CD4-positive, alpha-beta T cell (primary cell): Measurements from ENCODE around the gene TMEM145. TPM values are rescaled to one million over a fixed set of nuclear protein-coding genes. Genes with fewer than 3 reads are reported as not detected.

ENCODE experiments used
- ATAC-seq: fragments of 200-7000 bp; cut with Tn5 transposase; one replicate; pipeline ENCODE4 v1.10.0; 2022; ENCODE audit warnings: mild to moderate bottlenecking; ENCODE audit not compliant: poor library complexity
- CTCF ChIA-PET: fragments of 350-600 bp; sonication (Branson Sonifier 250); formaldehyde crosslinking; loops from one replicate; lab custom pipeline; 2021; ENCODE audit warnings: antibody characterized with exemption, inconsistent platforms; lab: Charles Lee
- POLR2A ChIA-PET: fragments of 350-600 bp; sonication (Branson Sonifier 250); formaldehyde crosslinking; loops from one replicate; lab custom pipeline; 2021; ENCODE audit warnings: antibody characterized with exemption, inconsistent platforms; lab: Charles Lee
- DNase-seq, 14 experiments: peaks; one replicate each; pipeline ENCODE4 v3.0.0-alpha.2; 2013 to 2020; ENCODE audit warnings: mixed read lengths in 2 of 14
- H3K27ac ChIP-seq, 2 donors: one replicate each; pipeline versions ENCODE4 v1.5.1 to v1.7.0; 2013; ENCODE audit warnings: low read length in 2 of 2, low read depth in 1 of 2, mild to moderate bottlenecking in 1 of 2
- H3K27me3 ChIP-seq, 2 experiments: 1 replicate in 1 of 2; 2 replicates in 1 of 2; pipeline versions ENCODE4 v1.6.1 to v1.7.0; 2013; ENCODE audit warnings: low read length in 2 of 2, control low read depth in 1 of 2, mild to moderate bottlenecking in 1 of 2, moderate library complexity in 1 of 2; ENCODE audit not compliant: insufficient read depth in 2 of 2, control insufficient read depth in 1 of 2
- H3K36me3 ChIP-seq: one replicate; pipeline ENCODE4 v1.6.1; 2013; ENCODE audit warnings: low read length, control low read depth; ENCODE audit not compliant: insufficient read depth
- H3K4me1 ChIP-seq: one replicate; pipeline ENCODE4 v1.6.1; 2013; ENCODE audit warnings: low read length, control low read depth; ENCODE audit not compliant: insufficient read depth
- H3K4me3 ChIP-seq: one replicate; pipeline ENCODE4 v1.5.1; 2013; ENCODE audit warnings: mild to moderate bottlenecking, low read length, moderate library complexity
- H3K9me3 ChIP-seq, 2 experiments: 1 replicate in 1 of 2; 2 replicates in 1 of 2; pipeline versions ENCODE4 v1.6.1 to v1.7.0; 2013; ENCODE audit warnings: low read length in 2 of 2, mild to moderate bottlenecking in 2 of 2, control low read depth in 1 of 2, moderate library complexity in 1 of 2; ENCODE audit not compliant: control insufficient read depth in 1 of 2, insufficient read depth in 1 of 2
- H3K27ac Mint-ChIP-seq: one replicate; pipeline ENCODE4 v1.8.0; 2020; ENCODE audit warnings: mixed read lengths
- H3K27me3 Mint-ChIP-seq: one replicate; pipeline ENCODE4 v1.8.0; 2021; ENCODE audit warnings: mixed read lengths
- H3K36me3 Mint-ChIP-seq: one replicate; pipeline ENCODE4 v1.8.0; 2021; ENCODE audit warnings: low read depth, mixed read lengths
- H3K4me1 Mint-ChIP-seq: one replicate; pipeline ENCODE4 v1.8.0; 2021; ENCODE audit warnings: low read depth, mixed read lengths
- H3K4me3 Mint-ChIP-seq: one replicate; pipeline ENCODE4 v1.8.0; 2020; ENCODE audit warnings: mild to moderate bottlenecking, mixed read lengths
- H3K9me3 Mint-ChIP-seq: one replicate; pipeline ENCODE4 v1.8.0; 2020; ENCODE audit warnings: mixed read lengths
- intact Hi-C, 2 experiments: fragments of 100-400 bp; cut with DNase I in 1 of 2; cut with micrococcal nuclease in 1 of 2; formaldehyde crosslinking; loops; one replicate each; pipeline versions ENCODE4 v1.15.1 to v1.9.0; 2023 to 2025; cut with DNase I, micrococcal nuclease
- total RNA-seq, 174 experiments: library from RNA in 2 of 174; stranded (reverse) in 2 of 174; gene quantifications; one replicate each; pipeline ENCODE4 v1.2.3 and lab custom pipeline; 2021 to 2026
- TF ChIP-seq, protein P1 (sequence below): fragments of 200-600 bp; IDR thresholded peaks from one replicate; pipeline ENCODE4 v1.8.0; 2022; ENCODE audit warnings: antibody characterized with exemption, mild to moderate bottlenecking

Gene TMEM145
- total RNA-seq, 2 experiments from 2014 or later, result not detected

DNA sequence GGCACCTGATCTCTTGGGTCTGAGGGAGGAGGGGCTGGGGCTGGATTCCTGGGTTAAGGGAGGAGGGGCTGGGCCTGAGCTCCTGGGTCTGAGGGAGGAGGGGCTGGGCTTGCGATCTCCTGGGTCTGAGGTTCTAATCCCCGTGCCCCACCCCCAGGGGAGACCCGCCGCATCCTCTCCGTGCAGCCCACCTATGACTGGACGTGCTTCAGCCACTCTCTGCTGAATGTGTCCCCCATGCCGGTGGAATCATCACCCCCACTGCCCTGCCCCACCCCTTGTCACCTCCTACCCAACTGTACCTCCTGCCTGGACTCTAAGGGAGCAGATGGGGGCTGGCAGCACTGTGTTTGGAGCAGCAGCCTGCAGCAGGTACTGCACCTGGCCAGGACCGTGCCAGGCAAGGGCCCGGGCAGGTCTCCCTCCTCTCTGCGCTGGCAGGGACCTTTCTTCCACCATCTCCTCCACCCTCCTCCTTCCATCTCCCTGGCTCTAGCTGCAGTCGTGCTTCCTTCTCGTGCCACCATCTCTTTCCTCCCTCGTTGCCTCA is 49.9 kb downstream of the TMEM145 start:
- DNase-seq, result no peak
- Mint-ChIP-seq H3K27ac (no peak overlapping the region), H3K4me1 (no peaks in the 10 kb centered on the region), H3K4me3 (no peak overlapping the region), H3K36me3 (peaks cover 6% of the 10 kb centered on the region), H3K27me3 (no peaks in the 10 kb centered on the region), H3K9me3 (no peaks in the 10 kb centered on the region)
- Histone ChIP-seq H3K36me3 (peaks cover 3% of the 10 kb centered on the region), H3K4me1 (no peaks in the 10 kb centered on the region), H3K27me3 (no peaks in the 10 kb centered on the region), H3K4me3 (no peak overlapping the region), H3K9me3 (no peaks in the 10 kb centered on the region), H3K27ac (no peak overlapping the region)
- TF ChIP-seq, protein P1, sequence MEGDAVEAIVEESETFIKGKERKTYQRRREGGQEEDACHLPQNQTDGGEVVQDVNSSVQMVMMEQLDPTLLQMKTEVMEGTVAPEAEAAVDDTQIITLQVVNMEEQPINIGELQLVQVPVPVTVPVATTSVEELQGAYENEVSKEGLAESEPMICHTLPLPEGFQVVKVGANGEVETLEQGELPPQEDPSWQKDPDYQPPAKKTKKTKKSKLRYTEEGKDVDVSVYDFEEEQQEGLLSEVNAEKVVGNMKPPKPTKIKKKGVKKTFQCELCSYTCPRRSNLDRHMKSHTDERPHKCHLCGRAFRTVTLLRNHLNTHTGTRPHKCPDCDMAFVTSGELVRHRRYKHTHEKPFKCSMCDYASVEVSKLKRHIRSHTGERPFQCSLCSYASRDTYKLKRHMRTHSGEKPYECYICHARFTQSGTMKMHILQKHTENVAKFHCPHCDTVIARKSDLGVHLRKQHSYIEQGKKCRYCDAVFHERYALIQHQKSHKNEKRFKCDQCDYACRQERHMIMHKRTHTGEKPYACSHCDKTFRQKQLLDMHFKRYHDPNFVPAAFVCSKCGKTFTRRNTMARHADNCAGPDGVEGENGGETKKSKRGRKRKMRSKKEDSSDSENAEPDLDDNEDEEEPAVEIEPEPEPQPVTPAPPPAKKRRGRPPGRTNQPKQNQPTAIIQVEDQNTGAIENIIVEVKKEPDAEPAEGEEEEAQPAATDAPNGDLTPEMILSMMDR, result no peak
- POLR2A ChIA-PET, result no interaction called here
- intact Hi-C loops, result no loop called here
- CTCF ChIA-PET, result no interaction called here
- ATAC-seq, result no peak

DNA sequence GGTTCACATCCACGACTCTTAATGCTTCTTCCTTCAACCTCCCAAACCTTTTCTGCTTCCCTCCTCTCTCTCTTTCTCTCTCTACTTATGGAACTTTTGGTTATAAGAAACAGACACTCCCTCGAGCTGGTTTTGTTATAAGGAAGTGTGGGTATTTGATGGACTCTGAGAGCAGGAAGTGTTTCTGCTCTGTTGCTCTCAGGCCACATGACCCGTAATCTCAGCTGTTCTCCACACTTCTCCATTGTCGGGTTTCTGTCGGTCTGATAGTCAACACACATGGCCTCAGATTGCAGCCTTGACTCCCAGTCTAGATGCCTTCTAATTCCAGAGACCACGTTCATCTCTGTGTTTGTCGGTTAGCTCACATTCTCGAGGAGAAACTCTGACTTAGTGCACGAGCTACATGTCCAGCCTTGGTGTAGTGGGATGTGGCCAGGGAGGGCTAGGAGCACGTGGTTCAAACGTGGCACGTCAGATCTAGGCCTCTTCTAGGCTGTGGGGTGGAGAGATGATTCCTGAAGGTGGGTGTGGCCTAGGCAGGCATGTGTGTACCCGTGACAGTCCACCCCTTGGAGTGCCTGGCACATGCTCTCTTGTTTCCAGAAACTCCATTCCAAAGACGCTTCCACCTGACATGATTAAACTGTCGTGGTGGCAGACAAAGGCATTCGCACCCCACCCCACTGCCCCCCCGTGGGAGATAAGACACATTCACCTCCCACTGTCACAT is 50.7 kb downstream of the TMEM145 start:
- POLR2A ChIA-PET, result no interaction called here
- no peaks in the 10 kb centered on the region for H3K27me3 ChIP-seq
- H3K4me1 Mint-ChIP-seq, result no peaks in the 10 kb centered on the region
- no peaks in the 10 kb centered on the region for H3K27me3 Mint-ChIP-seq
- no peak overlapping the region for H3K4me3 ChIP-seq
- no peak overlapping the region for H3K4me3 Mint-ChIP-seq
- H3K36me3 Mint-ChIP-seq, result peaks cover 6% of the 10 kb centered on the region
- DNase-seq (no peak), ATAC-seq (no peak)
- H3K4me1 ChIP-seq, result no peaks in the 10 kb centered on the region
- no peak overlapping the region for H3K27ac ChIP-seq
- TF ChIP-seq, protein P1, result no peak
- CTCF ChIA-PET, result no interaction called here
- peaks cover 3% of the 10 kb centered on the region for H3K36me3 ChIP-seq
- H3K27ac Mint-ChIP-seq, result no peak overlapping the region
- intact Hi-C loops, result no loop called here
- H3K9me3 Mint-ChIP-seq, result no peaks in the 10 kb centered on the region
- H3K9me3 ChIP-seq, result no peaks in the 10 kb centered on the region

DNA sequence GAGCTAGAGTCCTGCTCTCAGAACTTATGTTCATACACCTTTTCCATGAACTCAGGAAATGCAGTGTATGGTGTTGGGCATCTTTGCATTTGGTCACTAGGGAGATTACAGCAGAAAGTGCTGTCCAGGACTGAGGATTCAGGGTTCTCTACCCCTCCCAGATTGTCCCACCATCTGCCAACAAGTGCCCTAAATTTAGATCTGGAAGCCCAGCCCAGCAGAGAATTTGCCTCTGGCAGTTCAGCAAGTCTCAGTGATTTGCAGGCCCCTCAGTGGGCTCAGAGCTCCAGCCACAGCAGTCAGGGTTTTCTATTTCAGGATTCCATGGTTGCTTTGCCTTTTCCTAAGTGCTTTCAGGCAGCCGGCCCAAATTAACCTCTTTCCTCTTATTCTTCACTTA is 53.6 kb downstream of the TMEM145 start:
- POLR2A ChIA-PET, result no interaction called here
- Mint-ChIP-seq H3K4me3 (no peak overlapping the region), H3K27me3 (no peaks in the 10 kb centered on the region), H3K36me3 (peaks cover 6% of the 10 kb centered on the region), H3K4me1 (no peaks in the 10 kb centered on the region), H3K9me3 (no peaks in the 10 kb centered on the region), H3K27ac (no peak overlapping the region)
- TF ChIP-seq, protein P1, result no peak
- intact Hi-C loops, result no loop called here
- no peak overlapping the region for H3K27ac ChIP-seq
- peaks cover 3% of the 10 kb centered on the region for H3K36me3 ChIP-seq
- CTCF ChIA-PET, result no interaction called here
- no peak overlapping the region for H3K4me3 ChIP-seq
- no peak for DNase-seq
- no peaks in the 10 kb centered on the region for H3K4me1 ChIP-seq
- ATAC-seq, result no peak
- H3K27me3 ChIP-seq, result no peaks in the 10 kb centered on the region
- no peaks in the 10 kb centered on the region for H3K9me3 ChIP-seq
